Neural cell (in vitro differentiated cells): Measurements from ENCODE around the gene HOXA10. TPM values are rescaled to one million over a fixed set of nuclear protein-coding genes. Genes with fewer than 3 reads are reported as not detected.

Source experiments
- H2AFZ ChIP-seq: fragments of 200-600, 300-800 bp; sonication (generic), shearing (Covaris generic); 2 replicates; pipeline ENCODE4 v1.6.0; 2014; ENCODE audit warnings: low read depth, mild to moderate bottlenecking, antibody characterized with exemption, low read length, moderate library complexity
- H3F3A ChIP-seq: fragments of 200-600 bp; shearing (Covaris generic); 2 replicates; pipeline ENCODE4 v1.6.1; 2016; ENCODE audit warnings: mild to moderate bottlenecking, moderate library complexity, mixed read lengths, antibody characterized with exemption, low read length; ENCODE audit not compliant: insufficient read depth, poor library complexity, severe bottlenecking
- H3K27ac ChIP-seq: fragments of 200-600, 300-800 bp; sonication (generic), shearing (Covaris generic); 2 replicates; pipeline ENCODE4 v1.5.1; 2014; ENCODE audit warnings: mild to moderate bottlenecking, low read length, moderate library complexity
- H3K27me3 ChIP-seq: fragments of 300-800, 200-600 bp; sonication (generic), shearing (Covaris generic); 2 replicates; pipeline ENCODE4 v1.6.0; 2014; ENCODE audit warnings: mild to moderate bottlenecking, low read depth, low read length, moderate library complexity; ENCODE audit not compliant: insufficient read depth
- H3K36me3 ChIP-seq: fragments of 300-800, 200-600 bp; sonication (generic), shearing (Covaris generic); 2 replicates; pipeline ENCODE4 v1.5.1; 2014; ENCODE audit warnings: mild to moderate bottlenecking, antibody characterized with exemption, low read length, moderate library complexity; ENCODE audit not compliant: insufficient read depth
- H3K4me2 ChIP-seq: fragments of 300-800, 200-600 bp; sonication (generic), shearing (Covaris generic); 2 replicates; pipeline ENCODE4 v1.6.0; 2014; ENCODE audit warnings: mild to moderate bottlenecking, low read length
- H3K4me3 ChIP-seq: fragments of 300-800, 200-600 bp; sonication (generic), shearing (Covaris generic); 2 replicates; pipeline ENCODE4 v1.5.1; 2014; ENCODE audit warnings: mild to moderate bottlenecking, low read length, moderate library complexity
- H3K79me2 ChIP-seq: fragments of 200-600 bp; shearing (Covaris generic); replicated peaks from 2 replicates; pipeline ENCODE4 v1.6.0; 2014; ENCODE audit warnings: mild to moderate bottlenecking, low read length, moderate library complexity; ENCODE audit not compliant: insufficient read depth
- H3K9ac ChIP-seq: fragments of 300-800, 200-600 bp; sonication (generic), shearing (Covaris generic); 2 replicates; pipeline ENCODE4 v1.6.1; 2016; ENCODE audit warnings: mild to moderate bottlenecking, low read length, mixed read lengths
- H3K9me2 ChIP-seq: fragments of 200-600 bp; shearing (Covaris generic); 2 replicates; pipeline ENCODE4 v1.6.1; 2016; ENCODE audit warnings: mild to moderate bottlenecking, low read length, mixed read lengths; ENCODE audit not compliant: insufficient read depth
- H3K9me3 ChIP-seq: fragments of 200-600, 300-800 bp; sonication (generic), shearing (Covaris generic); 2 replicates; pipeline ENCODE4 v1.6.1; 2016; ENCODE audit warnings: mild to moderate bottlenecking, mixed run types, low read length, moderate library complexity, mixed read lengths
- H4K20me1 ChIP-seq: fragments of 200-600 bp; shearing (Covaris generic); 2 replicates; pipeline ENCODE4 v1.6.1; 2016; ENCODE audit warnings: mild to moderate bottlenecking, mixed run types; ENCODE audit not compliant: insufficient read depth
- EP300 ChIP-seq: fragments of 450-650 bp; conservative IDR thresholded peaks from 2 replicates; pipeline ENCODE4 v1.6.1; 2014; ENCODE audit warnings: antibody characterized with exemption, mild to moderate bottlenecking, moderate library complexity; ENCODE audit not compliant: poor library complexity, severe bottlenecking
- EZH2 ChIP-seq: fragments of 200-600, 300-800 bp; shearing (Covaris generic), sonication (generic); IDR thresholded peaks from 2 replicates; pipeline ENCODE4 v1.6.1; 2014; ENCODE audit warnings: antibody characterized with exemption, low read length, borderline replicate concordance, mild to moderate bottlenecking; ENCODE audit not compliant: insufficient read depth, poor library complexity, severe bottlenecking
- MXI1 ChIP-seq: fragments of 450-650 bp; conservative IDR thresholded peaks from 2 replicates; pipeline ENCODE4 v1.6.1; 2014; ENCODE audit warnings: antibody characterized with exemption, mild to moderate bottlenecking; ENCODE audit not compliant: poor library complexity, severe bottlenecking
- POLR2AphosphoS5 ChIP-seq: IDR thresholded peaks from 2 replicates; pipeline ENCODE4 v1.6.1; 2012
- RAD21 ChIP-seq: fragments of 450-650 bp; conservative IDR thresholded peaks from 2 replicates; pipeline ENCODE4 v1.6.1; 2014; ENCODE audit warnings: antibody characterized with exemption, mild to moderate bottlenecking, moderate library complexity
- SMC3 ChIP-seq: fragments of 450-650 bp; conservative IDR thresholded peaks from 2 replicates; pipeline ENCODE4 v1.6.1; 2014; ENCODE audit warnings: antibody characterized with exemption, mild to moderate bottlenecking, moderate library complexity; ENCODE audit not compliant: poor library complexity
- TAF1 ChIP-seq: IDR thresholded peaks from 2 replicates; pipeline ENCODE4 v1.6.1; 2012; ENCODE audit warnings: low read depth
- polyA plus RNA-seq: library from polyadenylated mRNA; depleted of rRNA; stranded (reverse); fragments of >200 nt; gene quantifications from 2 replicates; pipeline ENCODE4 v1.2.3, GENCODE V29; 2014
- TF ChIP-seq, protein P1 (sequence below): fragments of 450-650 bp; IDR thresholded peaks from 2 replicates; pipeline ENCODE4 v1.5.1; 2014; ENCODE audit warnings: antibody characterized with exemption, mild to moderate bottlenecking, moderate library complexity; ENCODE audit not compliant: poor library complexity, severe bottlenecking
- TF ChIP-seq, protein P2 (sequence below): IDR thresholded peaks from 2 replicates; pipeline ENCODE4 v1.6.1; 2012; ENCODE audit warnings: borderline replicate concordance

The HOXA10 gene
- polyA plus RNA-seq, 1 donor from 2014 or later = not detected

DNA sequence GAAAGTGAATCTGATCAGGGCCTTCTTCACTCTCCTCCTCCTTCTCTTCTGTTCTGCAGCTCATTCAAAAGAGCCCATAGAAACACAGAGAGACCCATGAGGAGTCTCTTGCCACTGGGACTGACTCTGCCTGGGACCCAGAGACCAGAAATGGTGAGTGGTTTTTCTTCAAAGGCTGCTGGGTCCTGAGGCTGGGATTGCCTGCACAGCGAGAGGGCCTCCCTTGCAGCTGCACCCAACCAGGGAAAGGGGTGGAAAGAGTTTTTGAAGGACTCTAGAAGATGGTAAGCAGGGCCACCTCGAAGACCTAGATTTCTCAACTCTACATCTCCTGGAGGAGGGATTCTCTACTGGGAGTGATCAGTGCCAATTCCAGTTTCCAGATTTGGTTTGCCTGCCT is 41.2 kb upstream of the HOXA10 start:
- no peak for TF ChIP-seq SMC3
- TF ChIP-seq EP300 = no peak
- TF ChIP-seq, protein P1, sequence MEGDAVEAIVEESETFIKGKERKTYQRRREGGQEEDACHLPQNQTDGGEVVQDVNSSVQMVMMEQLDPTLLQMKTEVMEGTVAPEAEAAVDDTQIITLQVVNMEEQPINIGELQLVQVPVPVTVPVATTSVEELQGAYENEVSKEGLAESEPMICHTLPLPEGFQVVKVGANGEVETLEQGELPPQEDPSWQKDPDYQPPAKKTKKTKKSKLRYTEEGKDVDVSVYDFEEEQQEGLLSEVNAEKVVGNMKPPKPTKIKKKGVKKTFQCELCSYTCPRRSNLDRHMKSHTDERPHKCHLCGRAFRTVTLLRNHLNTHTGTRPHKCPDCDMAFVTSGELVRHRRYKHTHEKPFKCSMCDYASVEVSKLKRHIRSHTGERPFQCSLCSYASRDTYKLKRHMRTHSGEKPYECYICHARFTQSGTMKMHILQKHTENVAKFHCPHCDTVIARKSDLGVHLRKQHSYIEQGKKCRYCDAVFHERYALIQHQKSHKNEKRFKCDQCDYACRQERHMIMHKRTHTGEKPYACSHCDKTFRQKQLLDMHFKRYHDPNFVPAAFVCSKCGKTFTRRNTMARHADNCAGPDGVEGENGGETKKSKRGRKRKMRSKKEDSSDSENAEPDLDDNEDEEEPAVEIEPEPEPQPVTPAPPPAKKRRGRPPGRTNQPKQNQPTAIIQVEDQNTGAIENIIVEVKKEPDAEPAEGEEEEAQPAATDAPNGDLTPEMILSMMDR = no peak
- no peak for TF ChIP-seq MXI1
- TF ChIP-seq TAF1 = no peak
- no peak for TF ChIP-seq POLR2AphosphoS5
- TF ChIP-seq RAD21 = no peak
- TF ChIP-seq, protein P2, sequence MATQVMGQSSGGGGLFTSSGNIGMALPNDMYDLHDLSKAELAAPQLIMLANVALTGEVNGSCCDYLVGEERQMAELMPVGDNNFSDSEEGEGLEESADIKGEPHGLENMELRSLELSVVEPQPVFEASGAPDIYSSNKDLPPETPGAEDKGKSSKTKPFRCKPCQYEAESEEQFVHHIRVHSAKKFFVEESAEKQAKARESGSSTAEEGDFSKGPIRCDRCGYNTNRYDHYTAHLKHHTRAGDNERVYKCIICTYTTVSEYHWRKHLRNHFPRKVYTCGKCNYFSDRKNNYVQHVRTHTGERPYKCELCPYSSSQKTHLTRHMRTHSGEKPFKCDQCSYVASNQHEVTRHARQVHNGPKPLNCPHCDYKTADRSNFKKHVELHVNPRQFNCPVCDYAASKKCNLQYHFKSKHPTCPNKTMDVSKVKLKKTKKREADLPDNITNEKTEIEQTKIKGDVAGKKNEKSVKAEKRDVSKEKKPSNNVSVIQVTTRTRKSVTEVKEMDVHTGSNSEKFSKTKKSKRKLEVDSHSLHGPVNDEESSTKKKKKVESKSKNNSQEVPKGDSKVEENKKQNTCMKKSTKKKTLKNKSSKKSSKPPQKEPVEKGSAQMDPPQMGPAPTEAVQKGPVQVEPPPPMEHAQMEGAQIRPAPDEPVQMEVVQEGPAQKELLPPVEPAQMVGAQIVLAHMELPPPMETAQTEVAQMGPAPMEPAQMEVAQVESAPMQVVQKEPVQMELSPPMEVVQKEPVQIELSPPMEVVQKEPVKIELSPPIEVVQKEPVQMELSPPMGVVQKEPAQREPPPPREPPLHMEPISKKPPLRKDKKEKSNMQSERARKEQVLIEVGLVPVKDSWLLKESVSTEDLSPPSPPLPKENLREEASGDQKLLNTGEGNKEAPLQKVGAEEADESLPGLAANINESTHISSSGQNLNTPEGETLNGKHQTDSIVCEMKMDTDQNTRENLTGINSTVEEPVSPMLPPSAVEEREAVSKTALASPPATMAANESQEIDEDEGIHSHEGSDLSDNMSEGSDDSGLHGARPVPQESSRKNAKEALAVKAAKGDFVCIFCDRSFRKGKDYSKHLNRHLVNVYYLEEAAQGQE = no peak
- TF ChIP-seq EZH2 = no peak

DNA sequence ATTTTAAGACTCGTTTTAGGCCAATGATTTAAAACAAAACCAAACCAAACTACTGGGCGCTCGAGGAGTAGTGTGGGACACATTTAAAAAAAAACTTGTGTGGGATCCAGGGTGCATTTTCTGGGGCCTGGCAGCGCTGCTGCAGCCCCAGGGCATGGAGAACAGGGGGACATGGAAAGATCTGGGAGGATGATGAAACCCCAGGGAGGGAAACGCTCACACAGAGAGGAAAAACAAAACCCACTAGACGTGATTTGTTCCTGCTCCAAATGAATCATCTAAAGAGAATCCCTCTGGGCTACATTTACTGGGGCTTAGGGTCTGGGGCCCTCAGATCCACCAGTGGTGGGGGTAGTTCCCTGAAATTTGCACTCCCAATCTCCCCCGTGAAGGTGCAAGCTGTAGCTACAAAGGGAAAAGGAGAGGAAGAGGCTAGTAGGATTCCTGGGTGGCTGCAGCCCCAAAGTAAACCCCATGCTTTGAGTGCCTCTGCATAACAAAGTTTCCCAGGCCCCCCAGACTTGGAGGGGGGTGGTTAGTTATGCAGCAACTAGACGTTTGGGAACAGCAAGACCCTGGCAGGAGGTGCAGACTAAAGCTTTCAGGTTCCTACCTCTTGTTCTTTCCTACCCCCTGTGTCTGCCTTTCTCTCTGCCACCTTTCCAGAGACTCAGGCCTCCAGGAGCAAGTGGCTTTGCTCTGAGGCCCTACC is 40.3 kb upstream of the HOXA10 start:
- no peak for TF ChIP-seq RAD21
- TF ChIP-seq, protein P2 = no peak
- TF ChIP-seq EZH2 = peak; percentile 21
- no peak for TF ChIP-seq EP300
- H3K9me2 ChIP-seq = no peaks in the 10 kb centered on the region
- H3K27ac ChIP-seq = no peak overlapping the region
- H2AFZ ChIP-seq = no peak overlapping the region
- H3K9ac ChIP-seq = no peak overlapping the region
- no peaks in the 10 kb centered on the region for H3K79me2 ChIP-seq
- no peak overlapping the region for H3K4me2 ChIP-seq
- no peaks in the 10 kb centered on the region for H3K9me3 ChIP-seq
- peaks cover 98% of the 10 kb centered on the region for H3K27me3 ChIP-seq
- no peaks in the 10 kb centered on the region for H4K20me1 ChIP-seq
- no peaks in the 10 kb centered on the region for H3K36me3 ChIP-seq
- no peaks in the 10 kb centered on the region for H3F3A ChIP-seq
- no peak overlapping the region for H3K4me3 ChIP-seq

More for the DNA sequence above, 41.2 kb upstream of the HOXA10 start:
- Histone ChIP-seq H3K9ac (no peak overlapping the region), H3K4me3 (no peak overlapping the region), H3K9me2 (no peaks in the 10 kb centered on the region), H3K36me3 (no peaks in the 10 kb centered on the region), H3F3A (no peaks in the 10 kb centered on the region), H3K4me2 (no peak overlapping the region), H3K27ac (no peak overlapping the region), H4K20me1 (no peaks in the 10 kb centered on the region), H3K79me2 (no peaks in the 10 kb centered on the region), H3K27me3 (peaks cover 98% of the 10 kb centered on the region), H3K9me3 (no peaks in the 10 kb centered on the region), H2AFZ (no peak overlapping the region)
